Gastroesophageal sphincter (tissue), 3 donors: Measurements from ENCODE around the gene CCDC177.

Experiments
- POLR2A ChIP-seq, 2 donors: fragments of 450-650 bp; IDR thresholded peaks; one replicate each; pipeline ENCODE4 v1.6.1; 2017; ENCODE audit warnings: antibody characterized with exemption in 2 of 2, mild to moderate bottlenecking in 2 of 2, moderate library complexity in 1 of 2
- POLR2AphosphoS5 ChIP-seq: sonication (generic); formaldehyde crosslinking; IDR thresholded peaks from one replicate; pipeline ENCODE4 v1.6.1; 2017; ENCODE audit warnings: antibody characterized with exemption
- TF ChIP-seq, protein P1 (sequence below), 4 experiments: fragments of 200-600 bp in 2 of 4; fragments of 450-650 bp in 2 of 4; sonication (generic) in 1 of 4; IDR thresholded peaks; one replicate each; pipeline ENCODE4 v1.5.1; 2017 to 2019; ENCODE audit warnings: antibody characterized with exemption in 4 of 4, mild to moderate bottlenecking in 2 of 4, moderate library complexity in 2 of 4

DNA sequence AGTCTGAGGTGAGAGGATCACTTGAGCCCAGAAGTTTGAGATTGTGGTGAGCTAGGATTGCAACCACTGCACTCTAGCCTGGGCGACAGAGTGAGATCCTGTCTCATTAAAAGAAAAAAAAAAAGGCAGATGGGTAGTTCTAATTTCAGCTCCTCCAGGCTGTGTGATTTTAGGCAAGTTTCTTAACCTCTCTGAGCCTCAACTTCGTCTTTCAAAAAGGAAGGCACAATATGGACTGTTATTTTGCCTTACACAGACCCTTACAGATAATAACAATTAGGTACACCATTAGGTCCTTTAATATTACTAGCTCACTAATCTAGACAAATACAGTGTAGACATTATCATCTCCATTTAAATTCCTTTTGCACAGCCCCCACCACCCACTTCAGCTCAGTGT lies 4.8 kb upstream of the CCDC177 start:
- TF ChIP-seq POLR2AphosphoS5, result no peak
- no peak for TF ChIP-seq POLR2A (IDR thresholded peaks at IDR 0.05)
- TF ChIP-seq, protein P1, sequence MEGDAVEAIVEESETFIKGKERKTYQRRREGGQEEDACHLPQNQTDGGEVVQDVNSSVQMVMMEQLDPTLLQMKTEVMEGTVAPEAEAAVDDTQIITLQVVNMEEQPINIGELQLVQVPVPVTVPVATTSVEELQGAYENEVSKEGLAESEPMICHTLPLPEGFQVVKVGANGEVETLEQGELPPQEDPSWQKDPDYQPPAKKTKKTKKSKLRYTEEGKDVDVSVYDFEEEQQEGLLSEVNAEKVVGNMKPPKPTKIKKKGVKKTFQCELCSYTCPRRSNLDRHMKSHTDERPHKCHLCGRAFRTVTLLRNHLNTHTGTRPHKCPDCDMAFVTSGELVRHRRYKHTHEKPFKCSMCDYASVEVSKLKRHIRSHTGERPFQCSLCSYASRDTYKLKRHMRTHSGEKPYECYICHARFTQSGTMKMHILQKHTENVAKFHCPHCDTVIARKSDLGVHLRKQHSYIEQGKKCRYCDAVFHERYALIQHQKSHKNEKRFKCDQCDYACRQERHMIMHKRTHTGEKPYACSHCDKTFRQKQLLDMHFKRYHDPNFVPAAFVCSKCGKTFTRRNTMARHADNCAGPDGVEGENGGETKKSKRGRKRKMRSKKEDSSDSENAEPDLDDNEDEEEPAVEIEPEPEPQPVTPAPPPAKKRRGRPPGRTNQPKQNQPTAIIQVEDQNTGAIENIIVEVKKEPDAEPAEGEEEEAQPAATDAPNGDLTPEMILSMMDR (IDR thresholded peaks at IDR 0.05), result no peak
